Aortic smooth muscle cell (primary cell): ENCODE measurements around the gene ZNF777. TPM values are rescaled to one million over a fixed set of nuclear protein-coding genes. Genes with fewer than 3 reads are reported as not detected.

ENCODE experiments used
- total RNA-seq: library from RNA; depleted of rRNA; stranded (reverse); fragments of >200 nt; gene quantifications from 2 replicates; pipeline ENCODE4 v1.2.3, GENCODE V29; 2014

The ZNF777 gene
- 3.4 TPM in 2 replicates for total RNA-seq

DNA sequence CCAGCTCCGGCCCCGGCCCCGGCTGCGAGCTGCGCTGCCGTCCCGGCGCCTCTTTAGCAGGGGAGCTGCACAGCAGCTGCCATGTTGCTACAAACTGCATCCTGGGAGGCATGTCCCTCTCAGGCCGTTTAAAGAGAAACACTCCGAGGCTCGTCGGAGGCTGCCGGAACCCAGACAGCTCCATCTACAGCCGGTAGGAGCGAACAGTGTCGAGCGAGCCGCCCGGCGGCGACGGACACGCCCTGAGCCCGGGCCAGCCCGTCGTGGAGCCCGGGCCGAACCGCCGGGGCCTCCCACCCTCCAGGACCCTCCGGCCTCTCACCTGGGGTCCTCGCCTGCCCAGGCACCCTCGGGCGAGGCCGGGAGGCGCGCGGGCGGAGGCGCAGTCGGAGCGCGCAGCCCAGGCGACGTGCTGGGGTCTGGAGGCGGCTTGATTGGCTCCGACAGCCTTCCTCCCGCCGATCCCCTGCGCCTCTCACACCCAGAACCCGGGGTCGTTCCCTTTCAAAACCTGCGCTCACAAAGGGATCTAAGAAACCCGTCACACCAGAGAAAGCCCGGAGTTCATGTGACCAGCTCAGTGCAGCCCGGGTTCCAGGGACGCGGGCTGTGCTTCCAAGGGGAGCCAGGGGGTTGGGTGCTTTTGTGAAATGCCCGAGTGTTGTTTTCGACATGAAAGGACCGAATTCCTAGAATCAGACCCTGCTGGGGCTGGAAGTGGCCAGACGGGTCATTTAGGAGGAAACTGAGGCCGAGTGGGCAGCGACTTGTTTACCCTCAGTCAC is at the start of gene ZNF777:
Gene ZNF777, minus strand, starts transcription at position 570 of the 785 bp plus-strand sequence. CDS start 5,040 bp downstream, outside the sequence.

DNA sequence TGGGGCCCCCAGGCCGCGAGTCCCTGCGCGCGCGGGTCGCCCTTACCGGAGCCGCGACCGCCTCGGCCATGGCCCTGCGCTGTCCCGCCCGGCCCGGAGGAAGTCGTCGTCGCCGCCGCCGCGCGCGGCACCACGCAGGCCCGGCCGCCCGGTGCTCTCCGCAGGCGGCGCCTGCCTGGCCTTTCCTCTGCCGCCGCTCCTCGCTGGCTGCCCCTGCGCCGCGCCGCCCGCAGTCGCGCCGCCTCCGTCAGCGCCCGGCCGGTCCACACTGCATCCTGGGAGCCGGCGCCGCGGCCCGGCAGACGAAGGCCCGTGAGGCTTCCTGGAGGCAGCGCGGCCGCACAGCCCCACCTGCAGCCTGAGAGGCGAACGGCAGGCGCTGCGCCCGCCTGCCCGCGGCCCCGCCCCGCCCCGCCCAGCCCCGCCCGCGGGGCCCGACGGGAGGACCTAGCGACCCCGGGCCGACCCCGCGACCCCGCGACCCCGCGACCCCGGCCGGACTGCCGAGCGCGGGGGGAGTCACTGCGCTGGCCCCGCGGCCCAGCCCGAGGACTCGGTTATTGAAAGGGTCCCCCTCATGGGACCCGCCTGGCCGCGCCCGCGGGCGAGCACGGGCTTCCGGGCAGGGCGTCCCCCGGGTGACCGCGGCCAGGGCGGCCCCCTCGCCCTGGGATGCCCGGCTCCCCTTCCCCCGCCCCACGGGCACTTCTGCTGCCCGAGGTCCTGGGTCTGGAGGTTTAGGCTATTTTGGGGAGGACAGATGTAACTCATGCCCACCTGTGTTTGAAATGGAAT is 36.8 kb upstream of the ZNF777 start, which contains the start of gene ZNF746:
Gene ZNF746, minus strand, starts transcription at position 343 of the 795 bp plus-strand sequence. Its CDS starts 273 bp downstream, at position 70.

Other genes with a start within 250 kb of the ZNF777 start
- 4.0 and 4.5 TPM in 2 replicates for gene ZNF212, start 221.4 kb downstream of the ZNF777 start, total RNA-seq
- gene ZNF783, start 198.9 kb downstream of the ZNF777 start, total RNA-seq: 9.5 and 11.9 TPM in 2 replicates
- 11.5 and 13.9 TPM in 2 replicates for gene ZNF746, start 36.7 kb upstream of the ZNF777 start, total RNA-seq